Fibroblast of skin of left quadriceps (primary cell): ENCODE results near the gene HMGN1.
"Not testable (repeated sequence)": the region's sequence is repeated elsewhere in the genome, so short reads cannot be mapped to it uniquely, and the experiment has no call there.

Experiments used
- DNase-seq, 2 experiments: peaks; one replicate each; pipeline ENCODE4 v3.0.0-alpha.2; 2013; ENCODE audit warnings: low read depth in 2 of 2

The HMGN1 gene, protein sequence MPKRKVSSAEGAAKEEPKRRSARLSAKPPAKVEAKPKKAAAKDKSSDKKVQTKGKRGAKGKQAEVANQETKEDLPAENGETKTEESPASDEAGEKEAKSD

DNA sequence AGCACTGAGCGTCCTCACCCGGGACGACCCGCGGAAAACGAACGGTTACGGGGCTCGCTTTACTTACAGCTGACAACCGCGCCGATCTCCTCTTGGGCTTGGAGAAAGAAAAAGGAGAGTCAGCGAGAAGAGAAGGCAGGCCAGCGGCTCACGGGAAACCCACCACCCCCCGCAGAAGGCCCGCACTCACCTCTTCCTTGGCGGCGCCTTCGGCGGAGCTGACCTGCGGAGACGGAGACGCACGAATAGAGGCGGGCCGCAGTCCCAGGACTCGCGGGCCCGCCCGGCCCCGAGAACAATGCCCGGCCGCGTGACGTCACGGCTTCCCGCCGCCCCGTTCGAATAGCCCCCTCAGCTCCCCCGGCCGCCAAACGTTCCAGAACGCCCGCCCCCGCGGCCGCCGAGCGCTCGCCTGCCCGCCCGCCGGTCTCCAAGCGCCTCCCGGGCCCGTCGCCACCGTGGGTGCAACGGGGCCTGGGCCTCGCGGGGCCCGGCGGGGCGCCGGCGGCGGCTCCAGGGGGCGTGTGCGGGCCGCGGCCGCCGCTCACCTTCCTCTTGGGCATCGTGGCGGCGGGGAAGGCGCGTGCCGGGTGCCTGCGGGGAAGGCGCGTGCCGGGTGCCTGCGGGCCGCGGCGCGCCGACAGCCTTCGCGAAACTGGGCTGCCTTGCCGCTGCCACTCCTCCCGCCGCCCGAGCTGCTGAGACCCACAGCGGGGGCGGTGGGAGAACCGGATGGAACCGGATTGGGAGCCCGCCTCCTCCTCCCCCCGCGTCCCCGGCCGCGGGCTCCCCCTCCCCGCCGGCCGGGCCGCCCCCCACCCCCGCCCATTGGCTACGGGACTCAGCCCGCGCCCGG is at the start of gene HMGN1:
HMGN1 (minus strand) TSS at position 734 of the 856 bp plus-strand sequence; CDS start at position 563, 171 bp downstream.
- peak; percentile 81 to 82 for DNase-seq

DNA sequence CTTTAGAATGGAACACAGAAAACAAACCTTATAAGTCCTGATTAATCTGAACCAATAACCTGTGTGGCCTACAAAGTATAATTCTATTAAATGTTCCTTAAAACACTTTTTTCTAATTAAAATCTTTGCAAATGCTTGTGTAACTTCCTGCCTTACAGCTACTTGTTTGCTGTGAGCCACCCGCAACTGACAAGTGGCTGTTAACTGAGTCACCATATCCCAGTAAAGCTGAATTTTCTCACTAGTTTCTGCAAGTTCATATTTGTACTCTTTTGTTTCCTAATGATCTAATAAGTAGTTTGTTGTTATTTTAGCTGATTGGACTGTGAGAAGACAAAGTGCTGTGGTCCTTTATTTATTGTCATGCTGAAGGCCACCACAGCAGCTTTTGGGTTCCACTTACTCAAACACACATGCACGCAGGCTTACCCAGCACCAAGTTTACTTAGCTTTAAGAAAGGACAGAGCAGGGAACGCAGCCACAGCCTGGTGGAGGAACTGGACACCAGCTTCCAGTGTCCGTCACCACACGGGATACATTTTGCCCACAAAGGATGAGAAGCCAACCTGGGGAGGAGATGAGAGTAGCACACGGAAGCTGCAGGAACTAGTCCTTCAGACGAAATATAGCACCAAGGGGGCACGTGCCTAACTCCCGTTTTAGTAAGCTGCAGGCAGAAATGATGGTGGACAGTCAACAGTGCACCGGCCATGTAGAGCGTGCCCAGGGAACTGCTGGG is 48.9 kb upstream of the HMGN1 start:
- no peak for DNase-seq

DNA sequence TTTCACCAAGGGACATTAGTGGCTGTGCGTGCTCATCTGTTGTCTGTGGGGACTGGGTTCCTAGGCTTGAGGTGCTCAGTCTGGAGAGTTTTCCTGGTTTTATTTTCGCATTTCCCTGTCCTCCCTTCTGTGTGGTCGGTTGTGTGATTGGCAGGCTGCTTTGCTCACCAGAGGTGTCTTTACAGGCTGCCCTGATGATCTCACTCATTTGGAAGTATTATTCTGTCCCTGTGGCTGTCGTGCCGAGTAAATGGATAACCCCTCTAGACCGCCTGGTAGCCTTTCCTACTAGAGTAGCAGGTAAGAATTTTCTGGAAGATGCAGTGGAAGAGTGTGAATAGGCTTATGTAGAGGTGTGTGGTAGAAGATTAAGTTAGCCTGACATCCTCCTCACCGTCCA is 44.1 kb upstream of the HMGN1 start:
- no peak for DNase-seq

DNA sequence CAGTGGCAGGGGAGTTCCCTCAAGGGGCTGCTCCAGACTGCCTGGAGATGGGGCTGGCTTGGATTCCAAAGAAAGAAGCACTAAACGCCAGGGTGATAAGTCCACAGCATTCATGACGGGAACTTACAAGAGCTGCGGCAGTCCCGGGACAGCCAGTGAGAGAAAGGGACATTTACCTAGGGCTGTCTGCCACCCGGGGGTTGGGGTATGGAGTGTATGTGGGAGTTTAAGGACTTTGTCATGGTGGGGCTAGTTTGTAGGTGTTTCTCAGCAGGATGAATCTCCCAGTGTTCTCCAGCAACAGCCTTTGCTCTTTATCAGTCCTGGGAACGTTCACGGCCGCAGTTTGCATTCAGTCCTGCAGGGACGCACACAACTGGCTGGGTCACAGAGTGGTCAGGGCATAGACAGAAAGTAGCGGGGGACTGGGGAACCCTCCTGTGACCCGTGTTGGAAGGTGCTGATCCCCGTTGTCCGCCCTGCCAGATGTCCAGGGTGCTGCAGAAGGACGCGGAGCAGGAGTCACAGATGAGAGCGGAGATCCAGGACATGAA is 41.4 kb upstream of the HMGN1 start:
- DNase-seq, result no peak

DNA sequence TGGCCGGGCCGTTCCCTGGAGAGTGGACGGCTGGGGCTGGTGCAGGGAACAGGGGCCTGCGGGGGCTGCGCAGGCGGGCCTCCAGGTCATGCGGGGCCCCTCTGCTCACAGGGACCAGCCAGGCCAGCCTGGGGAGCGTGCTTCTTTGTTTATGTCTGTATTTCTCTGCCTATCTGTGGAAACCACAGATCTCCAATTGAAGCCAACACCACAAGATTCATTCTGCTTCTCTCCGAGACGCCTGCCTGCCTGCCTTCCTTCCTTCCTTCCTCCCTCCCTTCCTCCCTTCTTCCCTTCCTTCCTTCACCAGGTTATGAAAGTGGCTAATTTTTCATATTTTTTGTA is 39.9 kb upstream of the HMGN1 start:
- DNase-seq, result no peak

DNA sequence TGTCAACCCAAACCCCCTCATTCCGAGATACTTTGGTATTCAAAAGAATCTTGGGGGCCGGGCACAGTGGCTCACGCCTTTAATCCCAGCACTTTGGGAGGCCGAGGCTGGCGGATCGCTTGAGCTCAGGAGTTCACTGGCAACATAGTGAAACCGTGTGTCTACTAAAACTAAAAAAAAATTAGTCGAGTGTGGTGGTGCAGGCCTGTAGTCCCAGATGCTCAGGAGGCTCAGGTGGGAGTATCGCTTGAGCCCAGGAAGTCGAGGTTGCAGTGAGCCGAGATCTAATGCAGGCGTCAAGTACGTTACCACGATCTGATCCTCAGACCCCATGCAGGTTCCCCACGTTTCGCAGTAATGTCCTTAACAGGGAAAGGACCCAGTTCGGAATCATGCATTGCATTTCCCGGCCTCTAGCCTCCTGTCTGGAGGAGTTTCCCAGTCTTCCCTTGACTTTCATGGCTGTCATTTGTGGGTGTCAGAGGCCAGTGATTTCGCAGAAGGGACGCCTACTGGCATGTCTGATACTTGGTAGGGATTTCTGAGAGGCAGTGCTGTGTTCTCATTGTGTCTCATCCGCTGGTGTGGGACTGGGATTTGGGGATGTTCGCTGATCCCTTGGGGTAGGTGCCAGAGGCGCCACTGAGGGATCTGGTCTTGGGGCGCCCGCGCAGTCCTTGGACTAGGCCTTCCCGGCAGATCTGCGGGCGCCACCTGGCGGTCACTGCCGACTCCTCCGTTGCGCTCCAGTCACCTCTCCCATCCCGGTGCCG is 39.3 kb upstream of the HMGN1 start:
- peak in 1 of 2 experiments; percentile 45 for DNase-seq

DNA sequence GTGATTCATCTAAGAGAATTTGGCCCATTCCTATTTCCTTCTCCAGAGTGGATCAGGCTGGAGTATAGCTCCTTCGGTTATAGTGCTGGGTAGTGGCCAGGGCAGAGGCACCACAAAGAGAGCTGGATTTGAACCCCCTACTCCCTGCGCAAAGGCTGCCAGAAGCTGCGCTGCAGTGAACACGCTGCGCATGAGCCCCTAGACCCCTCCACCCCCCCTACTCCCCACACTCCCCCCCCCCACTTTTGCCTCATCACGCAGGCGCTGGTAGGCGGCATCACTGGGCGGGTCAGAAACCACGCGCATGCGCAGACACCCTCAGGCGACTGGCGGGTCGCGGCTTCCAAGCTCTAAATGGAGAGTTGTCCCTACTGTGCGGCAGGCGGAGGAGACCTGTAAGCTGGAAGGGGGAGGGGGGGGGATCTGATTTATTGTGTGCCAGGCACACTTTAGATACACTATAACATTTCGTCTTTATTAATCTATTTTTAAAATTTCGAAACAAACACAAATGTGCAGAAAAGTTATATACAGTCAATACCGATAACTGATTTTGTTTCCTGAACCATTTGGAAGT is 38.7 kb upstream of the HMGN1 start:
- DNase-seq, result peak; percentile 66 to 72

DNA sequence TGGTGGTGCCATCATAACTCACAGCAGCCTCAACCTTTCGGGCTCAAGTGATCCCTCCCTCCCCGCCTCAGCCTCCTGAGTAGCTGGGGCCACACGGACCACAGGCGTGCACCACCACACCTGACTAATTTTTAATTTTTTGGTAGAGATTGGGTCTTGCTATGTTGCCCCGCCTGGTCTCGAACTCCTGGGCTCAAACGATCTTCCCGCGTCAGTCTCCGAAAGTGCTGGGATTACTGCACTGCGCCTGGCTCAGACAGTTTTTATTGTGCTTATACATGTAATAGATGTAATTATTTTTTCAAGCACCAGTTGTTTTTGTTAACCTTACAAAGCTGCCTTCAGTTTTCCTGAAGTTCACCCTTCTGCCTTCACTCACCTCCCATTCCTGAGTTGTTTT is 38.0 kb upstream of the HMGN1 start:
- DNase-seq, result no peak

DNA sequence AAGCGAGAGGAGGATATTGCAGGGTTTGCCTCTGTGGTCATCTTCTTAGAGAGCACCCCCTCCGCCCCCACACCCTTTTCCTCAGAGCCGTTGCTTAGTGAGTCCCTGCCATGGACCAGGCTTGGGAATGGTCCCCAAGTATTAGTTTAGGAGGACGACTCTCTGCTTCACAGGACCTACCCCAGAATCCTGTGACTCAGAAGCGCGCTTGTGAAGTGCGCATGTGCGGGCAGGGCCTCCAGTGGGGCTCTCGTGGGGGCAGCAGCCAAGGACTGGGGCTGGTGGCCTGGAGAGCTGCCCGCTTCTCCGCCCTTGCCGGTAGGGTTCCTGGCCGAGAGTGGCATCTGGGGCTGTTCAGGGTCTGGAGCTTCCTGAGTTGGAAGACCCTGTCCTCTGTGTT is 37.3 kb upstream of the HMGN1 start:
- DNase-seq, result no peak

DNA sequence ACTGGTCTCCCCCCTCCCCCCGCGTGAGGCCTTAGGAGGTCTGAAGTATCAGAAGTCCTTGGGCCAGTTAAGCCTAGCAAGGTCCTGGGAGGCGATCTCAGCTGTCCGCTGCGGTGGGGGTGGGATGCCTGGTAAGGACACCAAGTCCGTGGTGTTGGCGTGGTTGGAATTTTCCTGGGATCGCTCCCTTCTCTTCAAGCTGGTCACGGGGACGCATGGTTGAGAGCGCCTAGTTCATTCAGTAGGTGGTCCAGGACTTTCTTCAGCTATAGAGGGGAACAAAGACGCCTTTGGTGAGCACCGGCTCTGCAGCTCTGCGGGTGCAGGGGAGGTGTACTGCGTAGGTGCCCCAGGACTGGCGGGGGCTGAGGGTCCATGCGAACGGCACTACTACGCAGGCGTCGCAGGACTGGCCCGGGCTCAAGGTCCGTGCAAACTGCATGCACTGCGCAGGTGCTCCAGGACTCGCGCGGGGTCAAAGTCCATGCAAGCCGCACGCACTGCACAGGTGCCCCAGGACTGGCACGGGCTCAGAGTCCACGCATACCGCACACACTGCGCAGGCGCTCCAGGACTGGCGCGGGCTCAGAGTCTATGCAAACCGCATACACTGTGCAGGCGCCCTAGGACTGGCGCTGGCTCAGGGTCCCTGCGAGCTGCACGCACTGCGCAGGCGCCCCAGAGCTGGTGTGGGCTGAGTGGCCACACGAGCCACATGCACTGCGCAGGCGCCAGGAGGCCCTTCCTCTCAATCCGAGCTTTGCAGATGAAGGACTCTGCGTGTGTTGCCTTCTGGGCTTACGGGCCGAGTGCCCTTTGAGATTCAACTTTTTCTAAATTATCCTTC is 36.6 kb upstream of the HMGN1 start:
- peak; percentile 62 to 68 for DNase-seq

DNA sequence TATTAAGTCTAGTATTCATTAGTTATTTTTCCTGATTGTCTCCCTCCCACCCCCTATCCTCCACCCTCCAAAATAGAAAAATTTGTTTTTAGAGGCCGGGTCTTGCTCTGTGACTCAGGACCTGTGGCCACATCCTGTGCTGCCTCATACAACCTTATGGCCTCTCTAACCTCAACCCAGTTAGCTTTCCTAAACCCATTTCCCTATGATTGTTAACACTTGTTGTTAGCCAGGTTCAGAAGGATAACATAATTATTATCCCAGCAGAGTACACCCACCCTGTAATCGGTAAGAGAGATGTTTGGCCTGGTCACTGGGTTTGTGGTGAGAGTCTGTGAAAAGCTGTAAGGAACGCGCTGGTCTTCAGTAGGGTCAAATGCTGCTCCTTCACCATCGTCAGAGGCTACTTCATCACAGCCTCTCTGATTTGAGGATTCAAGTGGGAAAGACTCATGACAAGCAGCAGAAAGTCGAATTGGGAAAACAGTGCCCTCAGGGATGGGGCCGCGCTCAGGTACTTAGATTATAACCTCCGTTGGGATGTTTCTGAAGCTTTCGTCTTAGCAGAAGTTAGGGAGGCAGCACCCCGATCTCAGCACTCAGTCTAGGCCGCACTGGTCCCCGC is 35.9 kb upstream of the HMGN1 start:
- no peak for DNase-seq

DNA sequence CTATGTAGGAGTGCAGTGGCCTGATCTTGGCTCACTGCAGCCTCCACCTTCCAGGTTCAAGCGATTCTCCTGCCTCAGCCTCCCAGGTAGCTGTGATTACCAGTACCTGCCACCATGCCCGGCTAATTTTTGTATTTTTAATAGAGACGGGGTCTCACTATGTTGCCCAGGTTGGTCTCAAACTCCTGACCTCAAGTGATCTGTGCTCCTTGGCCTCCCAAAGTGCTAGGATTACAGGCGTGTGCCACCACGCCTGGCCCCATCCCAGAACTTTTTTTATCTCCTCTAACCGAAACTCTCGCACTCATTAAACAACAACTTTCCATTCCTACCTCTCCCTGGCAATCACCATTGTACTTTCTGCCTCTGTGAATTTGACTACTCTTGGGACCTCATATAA is 33.2 kb upstream of the HMGN1 start:
- not testable (repeated sequence) for DNase-seq

DNA sequence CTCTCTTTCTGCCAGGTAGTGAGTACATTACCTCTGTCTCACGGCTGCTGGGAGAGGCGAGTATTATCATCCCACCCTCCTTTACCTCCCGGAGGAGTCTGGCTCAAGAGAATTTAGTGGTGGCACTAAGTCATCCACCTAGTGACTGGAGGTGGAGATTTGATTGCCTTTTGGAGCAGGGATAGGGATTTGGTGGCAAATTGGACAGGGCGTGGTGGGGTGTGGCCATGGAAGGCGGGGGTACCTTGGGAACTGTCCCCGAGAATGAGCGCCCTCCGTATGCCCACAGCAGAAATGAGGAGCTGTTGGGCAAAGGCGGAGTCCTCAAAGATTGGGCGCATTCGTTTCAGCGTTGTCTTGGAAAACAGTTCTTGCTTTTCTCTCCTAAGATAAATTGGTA is 32.1 kb upstream of the HMGN1 start:
- DNase-seq, result no peak

DNA sequence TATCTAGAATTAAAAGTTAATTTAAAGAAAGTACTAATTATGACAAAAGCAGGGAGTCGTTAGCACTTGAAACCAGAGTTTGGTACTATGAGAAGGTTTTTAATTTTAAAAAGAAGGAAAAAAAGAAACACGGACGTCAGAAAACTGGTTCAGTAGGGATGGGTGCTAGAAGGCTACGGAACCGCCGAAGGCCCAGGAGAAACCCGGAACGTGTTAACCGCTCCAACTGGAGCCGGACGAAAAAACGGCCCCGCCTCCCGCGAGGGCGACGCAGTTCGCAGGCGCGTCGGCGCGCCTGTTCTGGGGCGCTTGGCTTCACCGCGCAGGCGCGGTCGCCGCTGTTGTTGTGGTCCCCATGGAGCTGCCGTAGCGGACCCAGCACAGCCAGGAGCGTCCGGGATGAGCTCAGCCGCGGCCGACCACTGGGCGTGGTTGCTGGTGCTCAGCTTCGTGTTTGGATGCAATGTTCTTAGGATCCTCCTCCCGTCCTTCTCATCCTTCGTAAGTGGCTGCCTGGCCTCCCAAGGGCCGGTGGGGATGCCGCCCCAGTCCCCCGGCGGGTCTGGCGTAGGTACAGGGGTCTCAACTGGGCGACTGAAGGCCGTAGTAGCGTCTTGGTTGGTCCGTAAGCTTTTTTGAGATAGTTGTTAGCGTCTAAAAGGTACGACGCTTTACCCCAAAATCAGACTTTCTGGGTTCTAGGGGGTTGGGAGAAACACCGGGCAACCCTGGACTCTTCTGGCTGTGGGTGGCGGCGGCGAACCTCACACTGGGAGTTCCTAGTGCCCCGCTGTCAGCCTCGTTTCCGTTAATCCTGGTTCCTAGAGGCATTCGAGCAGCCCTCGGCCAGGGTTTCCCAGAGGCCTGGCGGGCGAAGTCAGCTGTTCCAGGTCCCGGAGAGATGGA is 31.4 kb upstream of the HMGN1 start:
- peak; percentile 90 for DNase-seq

DNA sequence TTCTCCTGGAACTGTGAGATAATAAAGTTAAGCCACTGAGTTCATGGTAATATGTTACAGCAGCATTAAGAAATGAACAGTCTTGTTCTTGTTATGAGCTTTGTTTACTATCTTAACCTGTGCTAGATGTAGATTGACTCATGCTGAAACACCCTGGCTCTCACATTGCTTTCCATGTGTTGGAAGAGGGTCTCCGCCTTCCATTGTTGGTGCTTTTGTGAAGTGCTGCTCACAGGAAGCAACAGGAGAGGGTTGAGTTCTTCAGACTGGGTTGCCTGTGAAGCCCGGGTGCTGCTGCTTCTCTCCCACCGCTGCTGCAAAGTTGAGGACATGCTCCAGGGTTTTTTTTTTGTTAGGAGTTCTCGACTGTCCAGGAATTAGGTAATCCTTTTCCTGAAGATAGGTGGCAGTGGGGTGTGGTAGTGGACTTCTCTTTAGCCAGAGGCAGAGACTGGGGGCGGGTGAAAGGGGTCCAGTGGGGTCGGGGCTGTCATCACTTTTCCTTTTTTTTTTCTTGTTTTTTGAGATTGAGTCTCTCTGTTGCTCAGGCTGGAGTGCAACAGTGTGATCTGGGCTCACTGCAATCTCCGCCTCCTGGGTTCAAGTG is 28.7 kb upstream of the HMGN1 start:
- DNase-seq, result no peak

DNA sequence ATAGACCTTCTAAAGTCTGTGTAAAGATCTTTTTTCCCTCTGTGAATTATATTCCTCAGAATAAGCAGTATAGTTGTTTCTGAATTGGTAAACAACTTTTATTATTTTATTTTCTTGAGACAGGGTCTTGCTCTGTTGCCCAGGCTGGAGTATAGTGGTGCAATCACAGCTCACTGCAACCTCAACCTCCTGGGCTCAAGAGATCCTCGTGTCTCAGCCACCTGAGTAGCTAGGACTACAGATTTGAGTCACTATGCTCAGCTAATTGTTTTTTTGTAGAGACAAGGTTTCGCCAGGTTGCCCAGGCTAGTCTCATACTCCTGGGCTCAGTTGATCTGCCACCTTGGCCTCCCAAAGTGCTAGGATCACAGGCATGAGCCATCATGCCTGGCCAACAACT is 26.6 kb upstream of the HMGN1 start:
- DNase-seq, result no peak

DNA sequence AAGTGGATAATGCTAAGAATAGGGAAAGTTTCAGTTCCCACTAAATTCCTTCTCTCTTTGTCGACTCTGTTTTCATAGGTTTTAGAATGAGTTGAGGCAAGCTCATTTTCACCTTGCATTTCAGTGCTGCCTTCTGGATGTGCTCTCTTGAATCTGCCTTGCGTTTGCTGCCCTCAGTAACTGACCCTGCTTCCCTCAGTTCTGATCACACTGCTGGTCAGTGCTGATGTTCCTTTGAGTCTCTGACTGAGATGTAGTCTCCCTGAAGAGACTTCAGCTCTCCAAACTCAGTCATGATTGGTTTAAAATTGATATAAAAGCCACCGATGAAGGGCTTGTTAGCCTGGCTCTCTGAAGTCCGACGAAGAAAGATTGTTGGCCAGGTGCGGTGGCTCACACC is 25.2 kb upstream of the HMGN1 start:
- DNase-seq, result no peak

DNA sequence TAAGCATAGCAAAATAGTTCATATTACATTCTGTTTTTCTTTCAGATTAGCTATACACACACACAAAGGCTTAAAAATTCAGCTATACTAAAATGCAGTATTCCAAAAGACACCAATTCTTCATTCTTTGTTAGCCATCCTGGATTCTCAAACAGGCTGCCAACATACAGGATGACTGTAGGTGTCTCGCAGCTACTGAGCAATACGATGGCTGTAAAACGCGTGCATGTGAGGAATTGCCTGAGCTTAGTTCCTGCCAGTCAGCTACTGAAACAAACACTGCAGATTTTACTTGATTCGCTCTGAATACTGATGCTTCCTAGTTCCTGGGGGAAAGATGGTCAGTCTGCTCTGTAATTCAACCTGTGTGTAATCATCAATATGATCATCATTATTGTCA is 24.7 kb upstream of the HMGN1 start:
- no peak for DNase-seq

DNA sequence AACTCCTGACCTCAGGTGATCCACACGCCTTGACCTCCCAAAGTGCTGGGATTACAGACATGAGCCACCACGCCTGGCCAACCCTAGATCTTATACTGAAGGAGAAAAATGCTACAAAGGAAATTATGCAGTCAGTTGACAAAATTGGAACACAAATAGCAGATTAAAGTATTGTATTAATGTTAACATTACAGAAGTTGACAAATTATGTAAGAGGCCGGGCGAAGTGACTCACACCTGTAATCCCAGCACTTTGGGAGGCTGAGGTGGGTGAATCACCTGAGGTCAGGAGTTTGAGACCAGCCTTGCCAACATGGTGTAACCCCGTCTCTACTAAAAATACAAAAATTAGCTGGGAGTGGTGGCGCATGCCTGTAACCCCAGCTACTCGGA is 21.0 kb upstream of the HMGN1 start:
- DNase-seq, result not testable (repeated sequence)
